ENCODE measurements around the gene ZNF335. TPM values are rescaled to one million over a fixed set of nuclear protein-coding genes. Genes with fewer than 3 reads are reported as not detected.

The ZNF335 gene
- total and polyA plus RNA-seq, 2 of the 13 experiments (the other 11 are each of a cell fraction or from before 2014, with no cell fraction given) = 9.7 to 13.7 TPM

DNA sequence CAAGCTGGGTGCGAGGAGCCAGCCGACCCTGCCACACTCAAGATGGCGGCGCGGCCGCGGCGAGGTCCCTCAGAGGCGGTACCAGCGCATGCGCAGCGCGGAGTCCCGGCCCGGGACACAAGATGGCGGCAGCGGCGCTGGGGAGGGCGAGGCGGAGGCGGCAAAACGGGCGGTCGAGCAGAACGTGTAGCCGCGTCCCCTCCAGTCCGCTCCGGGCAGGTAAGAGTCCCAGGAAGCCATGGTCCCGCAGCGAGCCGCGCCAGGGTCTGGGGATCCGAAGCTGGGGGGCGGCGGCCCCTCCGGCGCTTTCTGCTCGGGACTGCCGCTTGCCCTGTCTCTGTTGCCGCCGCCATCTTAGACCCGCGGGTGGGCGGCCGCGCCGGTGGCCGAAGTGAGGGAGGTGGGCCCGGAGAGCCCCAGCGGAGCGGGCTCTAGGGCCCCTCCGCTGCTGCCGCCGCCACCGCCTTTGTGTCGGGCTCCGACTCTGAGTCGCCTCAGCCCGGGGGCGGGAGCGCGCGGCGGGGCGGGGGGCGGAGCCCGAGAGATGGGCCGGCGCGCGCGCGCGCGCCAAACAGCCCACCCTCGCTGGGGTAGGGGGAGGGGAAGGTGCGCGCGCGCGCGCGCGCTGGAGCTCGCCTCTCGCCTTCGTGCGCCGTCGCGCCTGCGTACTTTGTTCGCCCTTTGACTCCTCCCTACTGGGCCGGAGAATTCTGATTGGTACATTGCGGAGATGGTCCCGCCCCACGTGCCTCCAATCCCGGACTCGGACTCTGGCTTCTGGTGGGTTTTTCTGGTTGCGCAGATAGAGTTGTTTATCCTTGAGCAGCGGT is 37.2 kb downstream of the ZNF335 start, which contains the start of gene PCIF1 (continued):
- TF ChIP-seq U2AF2 (IDR thresholded peaks at IDR 0.05; ENCODE audit: low read depth, low read length) = 0 out of 2 replicates have a peak, but pooled peaks have one; percentile 32
- TF ChIP-seq, protein P1, sequence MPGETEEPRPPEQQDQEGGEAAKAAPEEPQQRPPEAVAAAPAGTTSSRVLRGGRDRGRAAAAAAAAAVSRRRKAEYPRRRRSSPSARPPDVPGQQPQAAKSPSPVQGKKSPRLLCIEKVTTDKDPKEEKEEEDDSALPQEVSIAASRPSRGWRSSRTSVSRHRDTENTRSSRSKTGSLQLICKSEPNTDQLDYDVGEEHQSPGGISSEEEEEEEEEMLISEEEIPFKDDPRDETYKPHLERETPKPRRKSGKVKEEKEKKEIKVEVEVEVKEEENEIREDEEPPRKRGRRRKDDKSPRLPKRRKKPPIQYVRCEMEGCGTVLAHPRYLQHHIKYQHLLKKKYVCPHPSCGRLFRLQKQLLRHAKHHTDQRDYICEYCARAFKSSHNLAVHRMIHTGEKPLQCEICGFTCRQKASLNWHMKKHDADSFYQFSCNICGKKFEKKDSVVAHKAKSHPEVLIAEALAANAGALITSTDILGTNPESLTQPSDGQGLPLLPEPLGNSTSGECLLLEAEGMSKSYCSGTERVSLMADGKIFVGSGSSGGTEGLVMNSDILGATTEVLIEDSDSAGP (CRISPR knock-in tag; IDR thresholded peaks at IDR 0.05; ENCODE audit: borderline replicate concordance) = peak; percentile 90
- peak; percentile 71 for TF ChIP-seq ZNF878 (CRISPR knock-in tag; IDR thresholded peaks at IDR 0.05)
- TF ChIP-seq NRL (CRISPR knock-in tag; IDR thresholded peaks at IDR 0.05; ENCODE audit: borderline replicate concordance) = peak; percentile 99
- peak; percentile 84 for TF ChIP-seq ZNF724P (CRISPR knock-in tag; IDR thresholded peaks at IDR 0.05; ENCODE audit: borderline replicate concordance)
- TF ChIP-seq MYNN (CRISPR knock-in tag; IDR thresholded peaks at IDR 0.05; ENCODE audit: low read depth) = peak; percentile 97
- no peak for TF ChIP-seq RCOR2 (CRISPR knock-in tag; IDR thresholded peaks at IDR 0.05)
- no peak for TF ChIP-seq ZFP62 (CRISPR knock-in tag; IDR thresholded peaks at IDR 0.05)
- peak; percentile 13 for TF ChIP-seq TBL1XR1 (IDR thresholded peaks at IDR 0.05; ENCODE audit: borderline replicate concordance, low read length, partially characterized antibody)
- TF ChIP-seq, protein P2, sequence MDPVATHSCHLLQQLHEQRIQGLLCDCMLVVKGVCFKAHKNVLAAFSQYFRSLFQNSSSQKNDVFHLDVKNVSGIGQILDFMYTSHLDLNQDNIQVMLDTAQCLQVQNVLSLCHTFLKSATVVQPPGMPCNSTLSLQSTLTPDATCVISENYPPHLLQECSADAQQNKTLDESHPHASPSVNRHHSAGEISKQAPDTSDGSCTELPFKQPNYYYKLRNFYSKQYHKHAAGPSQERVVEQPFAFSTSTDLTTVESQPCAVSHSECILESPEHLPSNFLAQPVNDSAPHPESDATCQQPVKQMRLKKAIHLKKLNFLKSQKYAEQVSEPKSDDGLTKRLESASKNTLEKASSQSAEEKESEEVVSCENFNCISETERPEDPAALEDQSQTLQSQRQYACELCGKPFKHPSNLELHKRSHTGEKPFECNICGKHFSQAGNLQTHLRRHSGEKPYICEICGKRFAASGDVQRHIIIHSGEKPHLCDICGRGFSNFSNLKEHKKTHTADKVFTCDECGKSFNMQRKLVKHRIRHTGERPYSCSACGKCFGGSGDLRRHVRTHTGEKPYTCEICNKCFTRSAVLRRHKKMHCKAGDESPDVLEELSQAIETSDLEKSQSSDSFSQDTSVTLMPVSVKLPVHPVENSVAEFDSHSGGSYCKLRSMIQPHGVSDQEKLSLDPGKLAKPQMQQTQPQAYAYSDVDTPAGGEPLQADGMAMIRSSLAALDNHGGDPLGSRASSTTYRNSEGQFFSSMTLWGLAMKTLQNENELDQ (CRISPR knock-in tag; IDR thresholded peaks at IDR 0.05; ENCODE audit: borderline replicate concordance) = peak; percentile 96
- no peak for TF ChIP-seq MLLT10 (CRISPR knock-in tag; IDR thresholded peaks at IDR 0.05)
- peak; percentile 88; the same call in 1 of the 2 replicates for TF ChIP-seq RELA (CRISPR knock-in tag; IDR thresholded peaks at IDR 0.05)
- TF ChIP-seq ZNF44 (CRISPR knock-in tag; IDR thresholded peaks at IDR 0.05) = no peak
- TF ChIP-seq NFIB (CRISPR knock-in tag; IDR thresholded peaks at IDR 0.05; ENCODE audit: borderline replicate concordance) = no peak
- TF ChIP-seq ZZZ3 (CRISPR knock-in tag; IDR thresholded peaks at IDR 0.05; ENCODE audit: borderline replicate concordance) = peak; percentile 25; the same call in 1 of the 2 replicates
- peak; percentile 17; the same call in 1 of the 2 replicates for TF ChIP-seq STAG1 (CRISPR knock-in tag; IDR thresholded peaks at IDR 0.05)
- no peak for TF ChIP-seq MIER2 (CRISPR knock-in tag; IDR thresholded peaks at IDR 0.05)
- no peak for TF ChIP-seq ZNF343 (CRISPR knock-in tag; IDR thresholded peaks at IDR 0.05)
- peak; percentile 94 for TF ChIP-seq NFKB2 (CRISPR knock-in tag; IDR thresholded peaks at IDR 0.05; ENCODE audit: borderline replicate concordance)
- no peak; the same call in 1 of the 2 replicates for TF ChIP-seq NR3C1 (CRISPR knock-in tag; IDR thresholded peaks at IDR 0.05)
- peak; percentile 95; the same call in 1 of the 2 replicates for TF ChIP-seq ZNF747 (CRISPR knock-in tag; IDR thresholded peaks at IDR 0.05; ENCODE audit: borderline replicate concordance)
- TF ChIP-seq, protein P3, sequence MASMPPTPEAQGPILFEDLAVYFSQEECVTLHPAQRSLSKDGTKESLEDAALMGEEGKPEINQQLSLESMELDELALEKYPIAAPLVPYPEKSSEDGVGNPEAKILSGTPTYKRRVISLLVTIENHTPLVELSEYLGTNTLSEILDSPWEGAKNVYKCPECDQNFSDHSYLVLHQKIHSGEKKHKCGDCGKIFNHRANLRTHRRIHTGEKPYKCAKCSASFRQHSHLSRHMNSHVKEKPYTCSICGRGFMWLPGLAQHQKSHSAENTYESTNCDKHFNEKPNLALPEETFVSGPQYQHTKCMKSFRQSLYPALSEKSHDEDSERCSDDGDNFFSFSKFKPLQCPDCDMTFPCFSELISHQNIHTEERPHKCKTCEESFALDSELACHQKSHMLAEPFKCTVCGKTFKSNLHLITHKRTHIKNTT (CRISPR knock-in tag; IDR thresholded peaks at IDR 0.05) = no peak
- no peak; the same call in 1 of the 2 replicates for TF ChIP-seq SOX13 (IDR thresholded peaks at IDR 0.05)
- TF ChIP-seq SOX13 (CRISPR knock-in tag; conservative IDR thresholded peaks at IDR 0.05 in 1 of 2, IDR thresholded peaks at IDR 0.05 in 1 of 2) = peak in 1 of 2 experiments; percentile 96; a peak in 3 of 4 replicates
- no peak; the same call in 1 of the 2 replicates for TF ChIP-seq ATRX (CRISPR knock-in tag; IDR thresholded peaks at IDR 0.05; ENCODE audit: borderline replicate concordance)
- TF ChIP-seq MYC (CRISPR knock-in tag; IDR thresholded peaks at IDR 0.05; ENCODE audit: borderline replicate concordance) = peak; percentile 94

All from HepG2 (cell line).